Endodermal cell (in vitro differentiated cells): ENCODE results near the gene GALNT9. TPM values are rescaled to one million over a fixed set of nuclear protein-coding genes. Genes with fewer than 3 reads are reported as not detected.
"Not testable (repeated sequence)": the region's sequence is repeated elsewhere in the genome, so short reads cannot be mapped to it uniquely, and the experiment has no call there.

Experiments used
- DNase-seq: peaks from one replicate; pipeline ENCODE4 v3.0.0-alpha.2; 2017
- H3K27ac ChIP-seq: 2 replicates; pipeline ENCODE4 v1.5.1; 2013; ENCODE audit warnings: mild to moderate bottlenecking, low read depth, low read length, moderate library complexity
- H3K27me3 ChIP-seq: 2 replicates; pipeline ENCODE4 v1.6.1; 2013; ENCODE audit warnings: mild to moderate bottlenecking, low read length, moderate library complexity; ENCODE audit not compliant: insufficient read depth, control insufficient read depth, poor library complexity, severe bottlenecking
- H3K36me3 ChIP-seq: 2 replicates; pipeline ENCODE4 v1.7.0; 2013; ENCODE audit warnings: mild to moderate bottlenecking, low read length, moderate library complexity; ENCODE audit not compliant: control insufficient read depth, insufficient read depth
- H3K4me1 ChIP-seq: one replicate; pipeline ENCODE4 v1.7.0; 2013; ENCODE audit warnings: low read length; ENCODE audit not compliant: control insufficient read depth, insufficient read depth
- H3K4me3 ChIP-seq: 2 replicates; pipeline ENCODE4 v1.5.1; 2013; ENCODE audit warnings: mild to moderate bottlenecking, low read length, moderate library complexity
- H3K9ac ChIP-seq: 2 replicates; pipeline ENCODE4 v1.6.1; 2013; ENCODE audit warnings: mild to moderate bottlenecking, low read length, moderate library complexity; ENCODE audit not compliant: poor library complexity, severe bottlenecking; ENCODE audit errors: extremely low read depth
- H3K9me3 ChIP-seq: 2 replicates; pipeline ENCODE4 v1.6.1; 2013; ENCODE audit warnings: mild to moderate bottlenecking, low read length, moderate library complexity; ENCODE audit not compliant: control insufficient read depth
- H3K27ac Mint-ChIP-seq: 2 replicates; pipeline ENCODE4 v1.8.0; 2020; ENCODE audit warnings: mixed read lengths
- H3K27me3 Mint-ChIP-seq: 2 replicates; pipeline ENCODE4 v1.8.0; 2021; ENCODE audit warnings: mild to moderate bottlenecking, mixed read lengths; ENCODE audit not compliant: insufficient read depth
- H3K36me3 Mint-ChIP-seq: 2 replicates; pipeline ENCODE4 v1.8.0; 2020; ENCODE audit warnings: low read depth, mixed read lengths
- H3K4me1 Mint-ChIP-seq: 2 replicates; pipeline ENCODE4 v1.8.0; 2020; ENCODE audit warnings: mixed read lengths
- H3K4me3 Mint-ChIP-seq: 2 replicates; pipeline ENCODE4 v1.8.0; 2020; ENCODE audit warnings: mild to moderate bottlenecking, moderate library complexity, mixed read lengths
- H3K9me3 Mint-ChIP-seq: 2 replicates; pipeline ENCODE4 v1.8.0; 2020; ENCODE audit warnings: mild to moderate bottlenecking, mixed read lengths
- CTCF ChIP-seq: fragments of 200-600 bp; sonication (generic); conservative IDR thresholded peaks from 2 replicates; pipeline ENCODE4 v1.5.0; 2021; ENCODE audit warnings: antibody characterized with exemption, mild to moderate bottlenecking
- WGBS, 2 experiments: methylation state at CpG; one replicate each; pipeline versions ENCODE4 v1.1.5 to v1.1.7; 2013; ENCODE audit warnings: missing lambda C conversion rate in 2 of 2, mixed read lengths in 1 of 2; ENCODE audit not compliant: insufficient coverage in 1 of 2, insufficient read length in 1 of 2; 5-methylcytosine and 5-hydroxymethylcytosine counted together
- total RNA-seq, 2 donors: library from RNA; stranded (reverse); fragmentation: NEBNext Ultra II Directional in 1 of 2; extraction: Animal tissue kit (Norgen Biotek cat#: 25700) in 1 of 2; gene quantifications; 2 replicates in 1 of 2; 3 replicates in 1 of 2; pipeline ENCODE4 v1.2.1, GENCODE V29; 2021

GALNT9 gene
- total RNA-seq, 2 donors from 2014 or later, result 0.13 TPM; not detected in 1

GRCh38 chr12:132306885-132307191 lies 22.6 kb downstream of the GALNT9 start:
- Histone ChIP-seq H3K4me3 (no peak overlapping the region), H3K4me1 (no peaks in the 10 kb centered on the region), H3K27me3 (no peaks in the 10 kb centered on the region), H3K9ac (no peak overlapping the region), H3K9me3 (peaks cover 2% of the 10 kb centered on the region), H3K27ac (no peak overlapping the region), H3K36me3 (no peaks in the 10 kb centered on the region)
- Mint-ChIP-seq H3K9me3 (peaks cover 6% of the 10 kb centered on the region), H3K36me3 (no peaks in the 10 kb centered on the region), H3K4me1 (no peaks in the 10 kb centered on the region), H3K27me3 (peaks cover 36% of the 10 kb centered on the region), H3K27ac (no peak overlapping the region), H3K4me3 (no peak overlapping the region)
- 77 to 84% methylated on average over 9 to 10 of the region's 10 CpGs for WGBS, 2 experiments
- TF ChIP-seq CTCF, result no peak
- DNase-seq, result no peak

GRCh38 chr12:132305991-132306884 lies 23.2 kb downstream of the GALNT9 start:
- DNase-seq, result no peak
- Histone ChIP-seq H3K4me3 (no peak overlapping the region), H3K27me3 (no peaks in the 10 kb centered on the region), H3K9ac (no peak overlapping the region), H3K9me3 (peaks cover 5% of the 10 kb centered on the region), H3K27ac (no peak overlapping the region), H3K4me1 (no peaks in the 10 kb centered on the region), H3K36me3 (no peaks in the 10 kb centered on the region)
- H3K4me1 Mint-ChIP-seq, result no peaks in the 10 kb centered on the region
- TF ChIP-seq CTCF, result no peak
- peaks cover 30% of the 10 kb centered on the region for H3K27me3 Mint-ChIP-seq
- no peaks in the 10 kb centered on the region for H3K36me3 Mint-ChIP-seq
- H3K9me3 Mint-ChIP-seq, result no peaks in the 10 kb centered on the region
- H3K27ac Mint-ChIP-seq, result no peak overlapping the region
- WGBS, 2 experiments, result 87 to 88% methylated on average over 44 to 51 of the region's 51 CpGs
- H3K4me3 Mint-ChIP-seq, result no peak overlapping the region

DNA sequence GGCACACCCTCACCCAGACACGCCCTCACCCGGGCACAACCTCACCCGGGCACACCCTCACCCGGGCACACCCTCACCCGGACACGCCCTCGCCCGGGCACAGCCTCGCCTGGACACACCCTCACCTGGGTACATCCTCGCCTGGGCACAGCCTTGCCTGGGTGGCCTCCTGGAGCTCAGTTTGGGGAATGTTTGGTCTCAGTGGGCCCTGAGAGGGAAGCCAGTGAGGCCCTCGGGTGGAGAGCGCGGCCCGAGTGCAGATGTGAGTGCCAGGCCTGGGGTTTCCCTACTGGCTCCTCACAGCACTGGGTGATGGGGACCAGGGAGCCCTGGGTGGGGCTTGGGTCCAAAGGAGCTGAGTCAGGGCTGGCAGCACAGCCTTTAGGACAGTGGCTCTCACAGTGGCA lies 23.8 kb downstream of the GALNT9 start:
- Mint-ChIP-seq H3K27ac (no peak overlapping the region), H3K9me3 (no peaks in the 10 kb centered on the region), H3K36me3 (no peaks in the 10 kb centered on the region), H3K27me3 (peaks cover 29% of the 10 kb centered on the region), H3K4me3 (no peak overlapping the region), H3K4me1 (no peaks in the 10 kb centered on the region)
- H3K27me3 ChIP-seq, result no peaks in the 10 kb centered on the region
- H3K9me3 ChIP-seq, result peaks cover 5% of the 10 kb centered on the region
- H3K9ac ChIP-seq, result no peak overlapping the region
- DNase-seq, result no peak
- no peak for TF ChIP-seq CTCF
- no peak overlapping the region for H3K27ac ChIP-seq
- H3K4me3 ChIP-seq, result no peak overlapping the region
- 94 to 100% methylated on average over 1 to 14 of the region's 14 CpGs for WGBS, 2 experiments
- H3K4me1 ChIP-seq, result no peaks in the 10 kb centered on the region
- H3K36me3 ChIP-seq, result no peaks in the 10 kb centered on the region

- not testable (repeated sequence) for H3K9ac ChIP-seq, H3K9me3 ChIP-seq, H3K27ac Mint-ChIP-seq, H3K4me3 Mint-ChIP-seq, H3K4me1 ChIP-seq, H3K4me1 Mint-ChIP-seq, DNase-seq, H3K36me3 ChIP-seq, H3K4me3 ChIP-seq, H3K36me3 Mint-ChIP-seq, H3K27ac ChIP-seq, H3K9me3 Mint-ChIP-seq, H3K27me3 ChIP-seq
- H3K27me3 Mint-ChIP-seq, result peaks cover 24% of the 10 kb centered on the region
- no CpG with 5 or more reads among the region's 28 CpGs for WGBS, 2 experiments
These were observed 24.5 kb downstream of the GALNT9 start for GRCh38 chr12:132304866-132305265.

DNA sequence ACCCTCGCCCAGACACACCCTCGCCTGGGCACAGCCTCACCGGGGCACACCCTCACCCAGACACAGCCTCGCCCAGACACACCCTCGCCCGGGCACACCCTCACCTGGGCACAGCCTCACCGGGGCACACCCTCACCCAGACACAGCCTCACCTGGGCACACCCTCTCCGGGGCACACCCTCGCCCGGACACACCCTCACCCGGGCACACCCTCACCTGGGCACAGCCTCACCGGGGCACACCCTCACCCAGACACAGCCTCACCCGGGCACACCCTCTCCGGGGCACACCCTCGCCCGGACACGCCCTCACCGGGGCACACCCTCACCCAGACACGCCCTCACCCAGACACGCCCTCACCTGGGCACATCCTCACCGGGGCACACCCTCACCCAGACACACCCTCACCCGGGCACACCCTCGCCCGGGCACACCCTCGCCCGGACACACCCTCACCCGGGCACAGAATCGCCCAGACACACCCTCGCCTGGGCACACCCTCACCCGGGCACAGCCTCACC lies 25.5 kb downstream of the GALNT9 start:
- H3K27me3 ChIP-seq, result not testable (repeated sequence)

More for the DNA sequence above, 25.5 kb downstream of the GALNT9 start:
- not testable (repeated sequence) for H3K27ac ChIP-seq, H3K36me3 ChIP-seq, H3K9ac ChIP-seq, H3K36me3 Mint-ChIP-seq, H3K27ac Mint-ChIP-seq, H3K4me1 ChIP-seq, H3K4me3 Mint-ChIP-seq, H3K4me3 ChIP-seq, H3K9me3 Mint-ChIP-seq, H3K4me1 Mint-ChIP-seq, H3K9me3 ChIP-seq, DNase-seq
- peaks cover 24% of the 10 kb centered on the region for H3K27me3 Mint-ChIP-seq
- whole genome bisulfite sequencing, 2 experiments, result no CpG with 5 or more reads among the region's 30 CpGs
